ENCODE data around the gene TRMT2A. TPM values are rescaled to one million over a fixed set of nuclear protein-coding genes. Genes with fewer than 3 reads are reported as not detected.

Gene TRMT2A
- 18.4 to 28.3 TPM (median 23.4 TPM) in 5 replicates for total RNA-seq (2022; extraction: Qiagen RNA extraction)

GRCh38 chr22:20116951-20117632, at the start of gene TRMT2A:
Gene TRMT2A, minus strand, starts transcription at chr22:20117226. Its CDS starts 320 bp downstream, at chr22:20116906.

GRCh38 chr22:20150381-20151275, 33.6 kb upstream of the TRMT2A start, which contains the start of gene CCDC188:
Gene CCDC188, minus strand, starts transcription at chr22:20151055. Its CDS starts 69 bp downstream, at chr22:20150986.

GRCh38 chr22:20131597-20131858, 14.5 kb upstream of the TRMT2A start, which contains the start of gene ZDHHC8:
Gene ZDHHC8, plus strand, starts transcription at chr22:20131804. Its CDS starts 144 bp downstream, at chr22:20131948.

DNA sequence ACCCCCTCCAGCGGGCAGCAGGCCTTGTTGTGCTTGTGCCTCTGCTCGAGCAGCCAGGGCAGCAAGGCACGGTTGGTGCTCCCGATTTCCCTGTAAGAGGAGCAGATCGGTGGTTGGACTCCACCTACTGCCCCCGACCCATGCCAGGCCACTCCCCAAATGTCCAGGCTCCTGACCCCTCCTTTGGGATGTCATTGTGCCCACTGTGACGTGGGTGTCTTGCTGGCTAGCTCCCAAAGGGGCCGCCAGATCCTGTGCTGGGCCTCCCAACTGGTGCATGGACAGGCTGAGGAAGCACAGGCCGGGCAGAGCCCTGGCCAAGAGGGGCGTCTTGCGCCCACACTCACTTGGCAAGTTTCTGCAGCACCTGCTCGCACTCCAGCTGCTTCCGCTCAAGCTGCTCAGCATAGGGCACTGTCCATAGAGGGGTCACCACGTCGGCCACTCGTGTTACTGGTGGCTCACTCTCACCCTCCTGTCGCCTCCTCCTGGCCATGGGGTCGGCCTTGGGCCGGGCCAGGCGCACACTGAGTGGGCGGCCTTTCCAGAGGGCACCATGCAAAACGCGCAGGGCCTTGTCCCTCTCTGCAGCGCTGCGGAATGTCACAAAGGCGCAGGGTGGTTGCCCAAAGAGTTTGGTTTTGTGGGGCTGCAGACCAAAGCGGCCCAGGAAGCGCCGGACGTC, 1.2 kb downstream of the TRMT2A start, which contains the start of gene RANBP1:
RANBP1 (plus strand) TSS at position 414 of the 685 bp plus-strand sequence; CDS start at position 495, 81 bp downstream.

GRCh38 chr22:20079745-20080444, 37.1 kb downstream of the TRMT2A start, which contains the start of gene DGCR8:
Gene DGCR8, plus strand, starts transcription at chr22:20080241. Its CDS starts 5,723 bp downstream, at chr22:20085964.

Other genes starting within 250 kb of the TRMT2A start
- gene COMT, start 175.5 kb downstream of the TRMT2A start, total RNA-seq (2022; extraction: Qiagen RNA extraction), result 137 to 171 TPM (median 158 TPM) in 5 replicates
- 29.6 to 41.0 TPM (median 37.3 TPM) in 5 replicates for gene TXNRD2, start 175.4 kb downstream of the TRMT2A start, total RNA-seq (2022; extraction: Qiagen RNA extraction)
- 1.3 to 2.8 TPM (median 2.4 TPM) in 5 replicates for gene ARVCF, start 100.4 kb downstream of the TRMT2A start, total RNA-seq (2022; extraction: Qiagen RNA extraction)
- 11.7 to 13.7 TPM (median 13.1 TPM) in 5 replicates for gene TANGO2, start 96.1 kb downstream of the TRMT2A start, total RNA-seq (2022; extraction: Qiagen RNA extraction)
- gene DGCR8, start 37.0 kb downstream of the TRMT2A start, total RNA-seq (2022; extraction: Qiagen RNA extraction), result 18.6 to 21.0 TPM (median 20.8 TPM) in 5 replicates
- 280 to 300 TPM (median 290 TPM) in 5 replicates for gene RANBP1, start 1.1 kb downstream of the TRMT2A start, total RNA-seq (2022; extraction: Qiagen RNA extraction)
- gene ZDHHC8, start 14.6 kb upstream of the TRMT2A start, total RNA-seq (2022; extraction: Qiagen RNA extraction), result 23.7 to 38.6 TPM (median 33.0 TPM) in 5 replicates
- not detected in 5 replicates for gene CCDC188, start 33.8 kb upstream of the TRMT2A start, total RNA-seq (2022; extraction: Qiagen RNA extraction)
- 7.0 to 14.6 TPM (median 12.4 TPM) in 5 replicates for gene RTN4R, start 151.1 kb upstream of the TRMT2A start, total RNA-seq (2022; extraction: Qiagen RNA extraction)
- gene DGCR6L, start 202.8 kb upstream of the TRMT2A start, total RNA-seq (2022; extraction: Qiagen RNA extraction), result 29.3 to 45.2 TPM (median 44.0 TPM) in 5 replicates